Breast epithelium (tissue), 3 donors: ENCODE data around the gene IMMT.

Experiments used
- CTCF ChIP-seq, 3 donors: fragments of 450-650 bp; IDR thresholded peaks; one replicate each; pipeline ENCODE4 v1.5.1; 2016 to 2017; ENCODE audit warnings: antibody characterized with exemption in 3 of 3, mild to moderate bottlenecking in 3 of 3, moderate library complexity in 3 of 3
- POLR2A ChIP-seq: fragments of 450-650 bp; IDR thresholded peaks from one replicate; pipeline ENCODE4 v1.6.1; 2016; ENCODE audit warnings: antibody characterized with exemption, mild to moderate bottlenecking, moderate library complexity
- POLR2AphosphoS5 ChIP-seq, 3 donors: sonication (generic); formaldehyde crosslinking; IDR thresholded peaks; one replicate each; pipeline ENCODE4 v1.6.1; 2017; ENCODE audit warnings: antibody characterized with exemption in 3 of 3

DNA sequence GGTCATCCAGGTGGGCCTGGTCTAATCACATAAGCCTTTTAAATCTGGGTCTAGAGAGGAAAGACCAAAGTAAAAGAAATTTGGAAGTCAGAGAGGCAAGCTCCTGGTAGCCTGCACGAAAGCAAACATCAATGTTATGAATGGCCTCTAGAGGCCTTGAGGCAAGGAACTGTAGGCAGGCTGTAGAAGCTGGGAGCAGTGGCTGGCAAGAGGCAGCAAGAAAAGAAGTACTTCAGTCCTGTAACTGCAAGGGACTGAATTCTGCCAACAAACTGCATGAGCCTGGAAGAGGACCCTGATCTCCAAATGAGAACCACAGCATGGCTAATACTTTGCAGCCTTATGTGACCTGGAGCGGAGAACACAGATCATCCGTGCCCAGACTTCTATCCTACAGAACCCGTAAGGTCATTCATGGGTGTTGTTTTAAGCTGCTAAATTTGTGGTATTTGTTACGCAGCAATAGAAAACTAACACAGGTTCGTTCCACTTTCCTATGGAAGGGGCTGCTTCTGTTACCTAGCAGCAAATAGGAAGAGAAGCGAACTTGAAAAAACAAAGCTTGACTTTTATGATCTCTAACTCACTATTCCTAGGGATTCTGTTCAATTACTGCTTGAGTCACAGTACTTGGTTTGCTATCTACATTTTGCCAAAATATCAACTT lies 1.2 kb downstream of the IMMT start:
- TF ChIP-seq CTCF (IDR thresholded peaks at IDR 0.05) (no peak), POLR2AphosphoS5 (IDR thresholded peaks at IDR 0.05) (no peak), POLR2A (no peak)
